ENCODE data around the gene AFDN. TPM values are rescaled to one million over a fixed set of nuclear protein-coding genes. Genes with fewer than 3 reads are reported as not detected.

AFDN gene
- total and polyA plus RNA-seq, 2 of the 8 experiments (the other 6 are each of a cell fraction or from before 2014, with no cell fraction given) = 53.4 to 192 TPM

DNA sequence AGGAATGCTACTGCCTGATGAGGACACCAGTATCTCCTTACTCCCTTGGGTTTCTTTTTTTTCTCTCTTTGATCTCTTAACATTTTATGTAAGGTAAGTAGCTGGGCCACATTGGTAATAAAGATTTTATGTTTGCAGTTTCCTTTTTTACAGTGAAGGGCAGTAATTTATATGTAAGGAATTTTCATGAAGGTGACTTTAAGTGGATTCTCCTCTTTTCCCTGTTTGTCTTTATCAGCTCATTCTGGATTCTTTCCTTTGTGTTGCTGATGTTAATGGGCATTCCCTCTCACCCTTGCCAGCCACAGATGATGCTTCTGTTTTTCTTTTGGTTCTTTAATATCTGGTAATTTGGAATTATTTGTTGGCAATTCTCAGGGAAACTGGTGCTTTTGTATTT is 34.7 kb downstream of the AFDN start:
- Histone ChIP-seq H3K23me2 (ENCODE audit: low read depth, low read length) (peaks cover 2% of the 10 kb centered on the region; the same call in 1 of the 2 replicates), H3K9ac (replicated peaks in 1 of 4; ENCODE audit: extremely low read depth in 1 of 4, low read depth in 3 of 4, low read length in 3 of 4) (no peak overlapping the region), H3K4me1 (replicated peaks in 1 of 4; ENCODE audit: control insufficient read depth in 3 of 4, insufficient read depth in 4 of 4, low read length in 3 of 4) (peaks cover 3 to 21% (median 17%) of the 10 kb centered on the region in 4 experiments), H2BK5ac (ENCODE audit: low read depth, low read length) (no peak overlapping the region), H3K79me1 (ENCODE audit: low read depth, low read length) (peaks cover 9% of the 10 kb centered on the region), H3K9me3 (ENCODE audit: insufficient read depth in 2 of 2, low read depth in 1 of 2, low read length in 1 of 2) (no peaks in the 10 kb centered on the region), H3K27me3 (replicated peaks in 1 of 4; ENCODE audit: control insufficient read depth in 3 of 4, extremely low read depth in 1 of 4, insufficient read depth in 3 of 4, low read length in 3 of 4) (no peaks in the 10 kb centered on the region), H3K4me2 (ENCODE audit: insufficient read depth in 1 of 2, low read depth in 2 of 2, low read length in 2 of 2) (peak overlapping the region in 1 of 2 experiments; percentile 47; a peak in 1 of 4 replicates), H2AK5ac (ENCODE audit: low read depth, low read length) (no peak overlapping the region), H2AFZ (ENCODE audit: low read length) (no peak overlapping the region), H3K27ac (ENCODE audit: low read depth, low read length) (no peak overlapping the region), H3K36me3 (ENCODE audit: control insufficient read depth in 2 of 4, insufficient read depth in 4 of 4, low read length in 3 of 4) (peaks cover 0 to 6% (median 1%) of the 10 kb centered on the region in 4 experiments; a peak in 2 of 8 replicates), H3K56ac (replicated peaks; ENCODE audit: insufficient read length, low read depth, low read length) (no peak overlapping the region), H4K91ac (replicated peaks; ENCODE audit: insufficient read length, low read length) (no peak overlapping the region), H3K14ac (ENCODE audit: insufficient read length) (no peak overlapping the region), H4K8ac (ENCODE audit: extremely low read depth, insufficient read depth, low read length) (no peak overlapping the region), H2BK12ac (ENCODE audit: low read depth, low read length) (no peak overlapping the region), H3K23ac (ENCODE audit: insufficient read length) (no peak overlapping the region), H4K20me1 (replicated peaks in 1 of 2; ENCODE audit: control insufficient read depth in 1 of 2, insufficient read depth in 2 of 2, low read length in 2 of 2) (peaks cover 5 to 9% of the 10 kb centered on the region in 2 experiments), H3K18ac (ENCODE audit: extremely low read depth, low read length) (no peak overlapping the region), H3K79me2 (ENCODE audit: control insufficient read depth in 1 of 2, insufficient read depth in 2 of 2, low read length in 2 of 2) (peaks cover 18 to 100% of the 10 kb centered on the region in 2 experiments; a peak in 3 of 4 replicates), H3K4me3 (ENCODE audit: extremely low read depth in 1 of 4, insufficient read depth in 2 of 4, low read depth in 3 of 4, low read length in 4 of 4) (peak overlapping the region in 1 of 4 experiments; percentile 35; a peak in 1 of 8 replicates), H3K4ac (replicated peaks; ENCODE audit: insufficient read length, low read depth, low read length) (no peak overlapping the region), H2BK15ac (ENCODE audit: low read length) (no peak overlapping the region), H4K5ac (ENCODE audit: insufficient read length, low read depth, low read length) (peak overlapping the region; percentile 42), H2BK120ac (replicated peaks; ENCODE audit: low read depth, low read length) (no peak overlapping the region), H2BK20ac (ENCODE audit: low read length) (no peak overlapping the region)
- TF ChIP-seq PHF8 (conservative IDR thresholded peaks at IDR 0.05; ENCODE audit: low read depth, low read length) (no peak), KDM5A (IDR thresholded peaks at IDR 0.05; ENCODE audit: low read length) (no peak), EP300 (IDR thresholded peaks at IDR 0.05; ENCODE audit: borderline replicate concordance in 1 of 2, low read depth in 2 of 2, low read length in 2 of 2) (no peak), TAF7 (optimal IDR thresholded peaks at IDR 0.05; ENCODE audit: borderline replicate concordance, low read depth, low read length) (no peak), NRF1 (IDR thresholded peaks at IDR 0.05; ENCODE audit: low read depth, low read length) (no peak)
- FAIRE-seq = no peak
- DNase-seq (ENCODE audit: low read depth in 1 of 2, low spot score in 2 of 2) = no peak
- ChIA-PET POLR2A (ENCODE audit: partially characterized antibody) (interaction anchor here (1.0 kb wide), 2 partner anchors 12 to 18 kb away, joined by 3 to 4 read pairs; no protein-coding TSS in a partner anchor), CTCF (ENCODE audit: partially characterized antibody) (interaction anchor here (1.6 kb wide), 1 partner anchor 12 kb away, joined by 4 read pairs; no protein-coding TSS in a partner anchor)

Data from H1 (cell line).